DLD1 (cell line): ENCODE results near the gene MPZL1.

Experiments used
- in situ Hi-C: cut with HindIII; loops from 2 replicates; pipeline ENCODE4 v1.10.0; 2017; ENCODE audit warnings: low sequenced_read_pairs

The MPZL1 gene

GRCh38 chr1:167776151-167776550 lies 54.4 kb downstream of the MPZL1 start:
- in situ Hi-C loops = no loop called here

- in situ Hi-C loops = no loop called here
Measured at GRCh38 chr1:167776616-167777268, 55.0 kb downstream of the MPZL1 start.

- in situ Hi-C loops = no loop called here
Measured at GRCh38 chr1:167777269-167777650, 55.5 kb downstream of the MPZL1 start.

GRCh38 chr1:167781558-167781957 lies 59.8 kb downstream of the MPZL1 start:
- in situ Hi-C loops = no loop called here

- in situ Hi-C loops = no loop called here
Measured at GRCh38 chr1:167782946-167783345, 61.2 kb downstream of the MPZL1 start.

- in situ Hi-C loops = no loop called here
Measured at GRCh38 chr1:167784876-167785550, 63.2 kb downstream of the MPZL1 start.

- in situ Hi-C loops = no loop called here
Measured at GRCh38 chr1:167786502-167786901, 64.7 kb downstream of the MPZL1 start.

- in situ Hi-C loops = no loop called here
Measured at GRCh38 chr1:167789501-167789900, 67.7 kb downstream of the MPZL1 start.

GRCh38 chr1:167790117-167790516 lies 68.3 kb downstream of the MPZL1 start:
- in situ Hi-C loops = no loop called here

GRCh38 chr1:167791281-167792187 lies 69.8 kb downstream of the MPZL1 start:
- in situ Hi-C loops = no loop called here

GRCh38 chr1:167792188-167792565 lies 70.4 kb downstream of the MPZL1 start:
- in situ Hi-C loops = no loop called here

- in situ Hi-C loops = no loop called here
Measured at GRCh38 chr1:167794043-167794442, 72.3 kb downstream of the MPZL1 start.

GRCh38 chr1:167795810-167796740 lies 74.3 kb downstream of the MPZL1 start:
- in situ Hi-C loops = no loop called here

GRCh38 chr1:167797015-167797414 lies 75.2 kb downstream of the MPZL1 start:
- in situ Hi-C loops = no loop called here

- in situ Hi-C loops = no loop called here
Measured at GRCh38 chr1:167798952-167799351, 77.2 kb downstream of the MPZL1 start.

- in situ Hi-C loops = no loop called here
Measured at GRCh38 chr1:167799747-167800146, 78.0 kb downstream of the MPZL1 start.

- in situ Hi-C loops = no loop called here
Measured at GRCh38 chr1:167800251-167800650, 78.5 kb downstream of the MPZL1 start.

- in situ Hi-C loops = no loop called here
Measured at GRCh38 chr1:167802235-167802634, 80.5 kb downstream of the MPZL1 start.

- in situ Hi-C loops = no loop called here
Measured at GRCh38 chr1:167803358-167804207, 81.8 kb downstream of the MPZL1 start.
